HCT116 (cell line): ENCODE measurements around the gene SNCAIP. TPM values are rescaled to one million over a fixed set of nuclear protein-coding genes. Genes with fewer than 3 reads are reported as not detected.

Experiments
- ATAC-seq: fragments of 200-7000 bp; cut with Tn5 transposase; 2 replicates; pipeline ENCODE4 v1.9.1; 2020; ENCODE audit warnings: mild to moderate bottlenecking, moderate library complexity
- BruUV-seq: library from RNA; stranded (reverse); fragments of 400-500 nt; replicated peaks from 2 replicates; lab custom pipeline; 2021; lab: Mats Ljungman, UMichigan
- CTCF ChIA-PET: fragments of 300-600 bp; sonication (Branson Sonifier 250); formaldehyde crosslinking; loops from one replicate; lab custom pipeline; 2021; ENCODE audit warnings: antibody characterized with exemption; lab: Charles Lee
- POLR2A ChIA-PET: fragments of 300-600, 350-600 bp; sonication (Branson Sonifier 250); formaldehyde crosslinking; loops from one replicate; lab custom pipeline; 2021; ENCODE audit warnings: antibody characterized with exemption; lab: Charles Lee
- RAD21 ChIA-PET, 2 experiments: fragments of 300-600 bp; sonication (Branson Sonifier 250); formaldehyde crosslinking; loops; one replicate each; lab custom pipeline; 2023; ENCODE audit warnings: low total read pairs in 2 of 2; ENCODE audit not compliant: uncharacterized antibody in 2 of 2, unreplicated experiment in 2 of 2, low non-redundant PET in 1 of 2; lab: Charles Lee
- DNase-seq: peaks from one replicate; pipeline ENCODE4 v3.0.0-alpha.2; 2010; ENCODE audit warnings: low read depth, low spot score
- H2AFZ ChIP-seq: fragments of 200-600 bp; shearing (Covaris generic), sonication (generic); 2 replicates; pipeline ENCODE4 v1.6.1; 2017; ENCODE audit warnings: low read depth, mixed run types, mixed read lengths, antibody characterized with exemption, low read length; ENCODE audit not compliant: poor library complexity, severe bottlenecking
- H3K27ac ChIP-seq: 2 replicates; pipeline ENCODE4 v1.5.1; 2012; ENCODE audit warnings: low read depth, low read length
- H3K27me3 ChIP-seq: fragments of 200-600 bp; sonication (generic); 2 replicates; pipeline ENCODE4 v1.6.1; 2016; ENCODE audit warnings: mixed run types, low read length, mixed read lengths; ENCODE audit not compliant: insufficient read depth
- H3K36me3 ChIP-seq, 2 experiments: fragments of 200-500 bp in 1 of 2; fragments of 200-600 bp in 1 of 2; sonication (Bioruptor generic) in 1 of 2; sonication (generic) in 1 of 2; 2 replicates each; pipeline versions ENCODE4 v1.5.1 to v1.6.1; 2014 to 2016; ENCODE audit warnings: low read length in 2 of 2, inconsistent platforms in 1 of 2, mixed read lengths in 1 of 2, mixed run types in 1 of 2; ENCODE audit not compliant: insufficient read depth in 2 of 2, control insufficient read depth in 1 of 2
- H3K4me1 ChIP-seq, 2 experiments: fragments of 200-600 bp in 1 of 2; sonication (generic) in 1 of 2; 2 replicates each; pipeline versions ENCODE4 v1.5.1 to v1.6.1; 2012 to 2017; ENCODE audit warnings: low read length in 2 of 2, inconsistent platforms in 1 of 2, mild to moderate bottlenecking in 1 of 2, mixed read lengths in 1 of 2, mixed run types in 1 of 2, moderate library complexity in 1 of 2; ENCODE audit not compliant: insufficient read depth in 2 of 2, control insufficient read depth in 1 of 2
- H3K4me2 ChIP-seq: fragments of 200-600 bp; sonication (generic); 2 replicates; pipeline ENCODE4 v1.6.1; 2017; ENCODE audit warnings: mixed run types, low read length, mixed read lengths
- H3K4me3 ChIP-seq, 2 experiments: fragments of 200-600 bp in 1 of 2; sonication (generic) in 1 of 2; replicated peaks in 1 of 2; 2 replicates each; pipeline ENCODE4 v1.5.1; 2011 to 2016; ENCODE audit warnings: low read length in 2 of 2, control low read depth in 1 of 2, low read depth in 1 of 2, mild to moderate bottlenecking in 1 of 2, mixed read lengths in 1 of 2, mixed run types in 1 of 2
- H3K79me2 ChIP-seq: fragments of 200-600 bp; sonication (generic); 2 replicates; pipeline ENCODE4 v1.6.1; 2017; ENCODE audit warnings: mild to moderate bottlenecking, mixed run types, low read length, moderate library complexity, mixed read lengths; ENCODE audit not compliant: insufficient read depth
- H3K9ac ChIP-seq: fragments of 200-600 bp; sonication (generic); 2 replicates; pipeline ENCODE4 v1.6.1; 2016; ENCODE audit warnings: low read length, mixed read lengths
- H3K9me2 ChIP-seq: fragments of 200-600 bp; sonication (generic), shearing (Covaris generic); 2 replicates; pipeline ENCODE4 v1.6.1; 2017; ENCODE audit warnings: mixed run types, mild to moderate bottlenecking, moderate library complexity; ENCODE audit not compliant: insufficient read depth
- H3K9me3 ChIP-seq, 2 experiments: fragments of 200-500 bp in 1 of 2; fragments of 200-600 bp in 1 of 2; sonication (Bioruptor generic) in 1 of 2; sonication (generic) in 1 of 2; 2 replicates each; pipeline ENCODE4 v1.6.1; 2014 to 2017; ENCODE audit warnings: low read length in 2 of 2, mixed read lengths in 2 of 2, inconsistent platforms in 1 of 2, low read depth in 1 of 2, mild to moderate bottlenecking in 1 of 2, mixed run types in 1 of 2, moderate library complexity in 1 of 2; ENCODE audit not compliant: control insufficient read depth in 1 of 2, insufficient read depth in 1 of 2
- H4K20me1 ChIP-seq: fragments of 200-600 bp; sonication (generic), shearing (Covaris generic); 2 replicates; pipeline ENCODE4 v1.6.1; 2017; ENCODE audit warnings: mixed run types, mild to moderate bottlenecking, moderate library complexity; ENCODE audit not compliant: insufficient read depth
- CBX3 ChIP-seq: IDR thresholded peaks from 2 replicates; pipeline ENCODE4 v1.6.1; 2012; ENCODE audit warnings: low read depth
- EGR1 ChIP-seq: IDR thresholded peaks from 2 replicates; pipeline ENCODE4 v1.6.1; 2012; ENCODE audit warnings: low read depth
- EZH2phosphoT487 ChIP-seq: fragments of 200-600 bp; IDR thresholded peaks from 2 replicates; pipeline ENCODE4 v1.6.1; 2018; ENCODE audit warnings: antibody characterized with exemption, borderline replicate concordance
- intact Hi-C: fragments of 100-400 bp; cut with micrococcal nuclease; formaldehyde crosslinking; loops from 2 replicates; pipeline ENCODE4 v1.10.0; 2022
- total RNA-seq: library from RNA; stranded (reverse); gene quantifications from one replicate; pipeline ENCODE4 v1.2.1, GENCODE V29; 2021; ENCODE audit not compliant: unreplicated experiment
- TF ChIP-seq, protein P1 (sequence below), 3 experiments: fragments of 200-600 bp in 1 of 3; sonication (generic) in 1 of 3; IDR thresholded peaks in 2 of 3; conservative IDR thresholded peaks in 1 of 3; 2 replicates each; pipeline ENCODE4 v1.5.1; 2012 to 2017; ENCODE audit warnings: low read depth in 2 of 3, low read length in 2 of 3, antibody characterized with exemption in 1 of 3, borderline replicate concordance in 1 of 3, control low read depth in 1 of 3, mild to moderate bottlenecking in 1 of 3, mixed read lengths in 1 of 3, mixed run types in 1 of 3, moderate library complexity in 1 of 3; ENCODE audit not compliant: insufficient read depth in 1 of 3
- TF ChIP-seq, protein P2 (sequence below): IDR thresholded peaks from 2 replicates; pipeline ENCODE4 v1.6.1; 2012

SNCAIP gene
- total RNA-seq, 1 experiment from 2014 or later = not detected

DNA sequence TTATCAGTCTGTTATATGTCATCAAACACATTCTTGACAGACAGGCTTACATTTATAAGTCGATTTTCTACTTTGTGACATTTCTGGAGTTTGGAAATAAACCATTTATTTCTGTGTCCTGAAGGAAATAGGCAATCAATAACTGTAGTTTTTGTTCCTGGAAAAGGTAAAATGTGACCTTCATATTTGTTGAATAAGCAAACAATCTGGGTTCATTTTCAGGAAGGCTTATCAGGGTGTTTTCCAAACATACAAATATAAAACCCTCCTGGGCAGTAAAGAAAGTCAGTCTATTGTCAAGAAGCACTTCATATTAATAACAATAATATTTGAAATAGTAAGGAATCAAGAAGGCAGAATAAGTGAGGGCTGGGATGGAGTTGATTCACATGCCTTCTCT, 195.0 kb downstream of the SNCAIP start (continued):
- TF ChIP-seq, protein P1, sequence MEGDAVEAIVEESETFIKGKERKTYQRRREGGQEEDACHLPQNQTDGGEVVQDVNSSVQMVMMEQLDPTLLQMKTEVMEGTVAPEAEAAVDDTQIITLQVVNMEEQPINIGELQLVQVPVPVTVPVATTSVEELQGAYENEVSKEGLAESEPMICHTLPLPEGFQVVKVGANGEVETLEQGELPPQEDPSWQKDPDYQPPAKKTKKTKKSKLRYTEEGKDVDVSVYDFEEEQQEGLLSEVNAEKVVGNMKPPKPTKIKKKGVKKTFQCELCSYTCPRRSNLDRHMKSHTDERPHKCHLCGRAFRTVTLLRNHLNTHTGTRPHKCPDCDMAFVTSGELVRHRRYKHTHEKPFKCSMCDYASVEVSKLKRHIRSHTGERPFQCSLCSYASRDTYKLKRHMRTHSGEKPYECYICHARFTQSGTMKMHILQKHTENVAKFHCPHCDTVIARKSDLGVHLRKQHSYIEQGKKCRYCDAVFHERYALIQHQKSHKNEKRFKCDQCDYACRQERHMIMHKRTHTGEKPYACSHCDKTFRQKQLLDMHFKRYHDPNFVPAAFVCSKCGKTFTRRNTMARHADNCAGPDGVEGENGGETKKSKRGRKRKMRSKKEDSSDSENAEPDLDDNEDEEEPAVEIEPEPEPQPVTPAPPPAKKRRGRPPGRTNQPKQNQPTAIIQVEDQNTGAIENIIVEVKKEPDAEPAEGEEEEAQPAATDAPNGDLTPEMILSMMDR (IDR thresholded peaks at IDR 0.05 in 2 of 3, conservative IDR thresholded peaks at IDR 0.05 in 1 of 3; ENCODE audit: borderline replicate concordance in 1 of 3, insufficient read depth in 1 of 3, low read depth in 2 of 3, low read length in 2 of 3) = no peak
- TF ChIP-seq EGR1 = no peak

DNA sequence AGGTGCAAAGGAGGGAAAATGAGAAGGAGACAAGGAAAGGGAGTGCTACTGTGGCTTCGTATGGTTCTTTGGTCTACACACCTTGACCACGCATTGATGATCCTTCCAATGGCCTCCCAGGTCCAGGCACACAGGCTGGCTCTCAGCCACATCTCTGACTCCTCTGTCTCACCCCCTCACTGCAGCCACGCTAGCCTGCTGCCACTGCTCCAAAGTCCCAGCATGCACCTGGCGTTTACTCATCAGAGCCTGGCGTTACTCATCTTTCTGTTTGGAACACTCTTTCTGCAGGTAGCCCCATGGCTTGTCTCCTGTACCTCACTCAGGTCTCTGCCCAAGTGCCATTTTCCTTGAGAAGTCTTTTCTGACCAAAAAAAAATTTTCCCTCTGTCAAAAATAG, 195.5 kb downstream of the SNCAIP start:
- POLR2A ChIA-PET = no interaction called here
- peak; percentile 75 for ATAC-seq
- H3K36me3 ChIP-seq = no peaks in the 10 kb centered on the region
- H3K27me3 ChIP-seq = no peaks in the 10 kb centered on the region
- intact Hi-C loops = no loop called here
- H4K20me1 ChIP-seq = no peaks in the 10 kb centered on the region
- H3K9me2 ChIP-seq = no peaks in the 10 kb centered on the region
- H2AFZ ChIP-seq = peak overlapping the region; percentile 60
- H3K9me3 ChIP-seq = no peaks in the 10 kb centered on the region
- TF ChIP-seq, protein P2, sequence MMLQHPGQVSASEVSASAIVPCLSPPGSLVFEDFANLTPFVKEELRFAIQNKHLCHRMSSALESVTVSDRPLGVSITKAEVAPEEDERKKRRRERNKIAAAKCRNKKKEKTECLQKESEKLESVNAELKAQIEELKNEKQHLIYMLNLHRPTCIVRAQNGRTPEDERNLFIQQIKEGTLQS = no peak
- TF ChIP-seq CBX3 (peak; percentile 73), EZH2phosphoT487 (no peak)
- TF ChIP-seq, protein P1 (IDR thresholded peaks at IDR 0.05 in 2 of 3, conservative IDR thresholded peaks at IDR 0.05 in 1 of 3; ENCODE audit: borderline replicate concordance in 1 of 3, insufficient read depth in 1 of 3, low read depth in 2 of 3, low read length in 2 of 3) = no peak
- CTCF ChIA-PET = no interaction called here
- H3K27ac ChIP-seq = no peak overlapping the region
- H3K4me1 ChIP-seq = peaks cover 0 to 11% of the 10 kb centered on the region in 2 experiments; a peak in 2 of 4 replicates
- peak; percentile 13 for DNase-seq
- RAD21 ChIA-PET = no interaction called here
- no peaks in the 10 kb centered on the region for H3K79me2 ChIP-seq
- peak overlapping the region; percentile 31; the same call in 1 of the 2 replicates for H3K4me2 ChIP-seq
- H3K4me3 ChIP-seq = no peak overlapping the region
- H3K9ac ChIP-seq = no peak overlapping the region
- no TSS peak for BruUV-seq
